CD4-positive, alpha-beta T cell treated with Interferon alpha-2 for 1 hour (primary cell): ENCODE measurements around the gene TAF3.

Experiments
- DNase-seq, 2 donors: peaks; one replicate each; pipeline ENCODE4 v3.0.0-alpha.2; 2020 to 2022

TAF3 gene

GRCh38 chr10:7881119-7881518 is 62.8 kb downstream of the TAF3 start:
- no peak for DNase-seq

GRCh38 chr10:7886056-7886455 is 67.8 kb downstream of the TAF3 start:
- DNase-seq, result no peak

GRCh38 chr10:7887174-7887816 is 69.0 kb downstream of the TAF3 start:
- DNase-seq, result no peak

GRCh38 chr10:7889947-7890542 is 71.7 kb downstream of the TAF3 start:
- no peak for DNase-seq

- DNase-seq, result no peak
Measured at GRCh38 chr10:7890781-7891180, 72.5 kb downstream of the TAF3 start.

- DNase-seq, result no peak
Measured at GRCh38 chr10:7891634-7892033, 73.3 kb downstream of the TAF3 start.

- DNase-seq, result no peak
Measured at GRCh38 chr10:7892146-7892545, 73.8 kb downstream of the TAF3 start.

GRCh38 chr10:7895699-7896090 is 77.4 kb downstream of the TAF3 start:
- no peak for DNase-seq

GRCh38 chr10:7896297-7896696 is 78.0 kb downstream of the TAF3 start:
- no peak for DNase-seq

- DNase-seq, result no peak
Measured at GRCh38 chr10:7901256-7901655, 83.0 kb downstream of the TAF3 start.

GRCh38 chr10:7902413-7902812 is 84.1 kb downstream of the TAF3 start:
- no peak for DNase-seq

GRCh38 chr10:7903851-7904250 is 85.5 kb downstream of the TAF3 start:
- DNase-seq, result no peak

- DNase-seq, result no peak
Measured at GRCh38 chr10:7906128-7906527, 87.8 kb downstream of the TAF3 start.

GRCh38 chr10:7908541-7909210 is 90.4 kb downstream of the TAF3 start:
- no peak for DNase-seq

GRCh38 chr10:7913126-7913872 is 95.0 kb downstream of the TAF3 start:
- no peak for DNase-seq

- DNase-seq, result no peak
Measured at GRCh38 chr10:7915923-7916536, 97.7 kb downstream of the TAF3 start.

GRCh38 chr10:7917736-7918135 is 99.4 kb downstream of the TAF3 start:
- DNase-seq, result no peak

- DNase-seq, result no peak
Measured at GRCh38 chr10:7922707-7923106, 104.4 kb downstream of the TAF3 start.

- no peak for DNase-seq
Measured at GRCh38 chr10:7928536-7928935, 110.2 kb downstream of the TAF3 start.

- DNase-seq, result no peak
Measured at GRCh38 chr10:7932301-7933036, 114.2 kb downstream of the TAF3 start.

GRCh38 chr10:7933262-7933661 is 115.0 kb downstream of the TAF3 start:
- no peak for DNase-seq

- DNase-seq, result no peak
Measured at GRCh38 chr10:7933757-7934156, 115.5 kb downstream of the TAF3 start.
